Gastroesophageal sphincter (tissue), 3 donors: ENCODE results near the gene PCK2.

Experiments
- POLR2A ChIP-seq, 2 donors: fragments of 450-650 bp; IDR thresholded peaks; one replicate each; pipeline ENCODE4 v1.6.1; 2017; ENCODE audit warnings: antibody characterized with exemption in 2 of 2, mild to moderate bottlenecking in 2 of 2, moderate library complexity in 1 of 2
- TF ChIP-seq, protein P1 (sequence below), 4 experiments: fragments of 200-600 bp in 2 of 4; fragments of 450-650 bp in 2 of 4; sonication (generic) in 1 of 4; IDR thresholded peaks; one replicate each; pipeline ENCODE4 v1.5.1; 2017 to 2019; ENCODE audit warnings: antibody characterized with exemption in 4 of 4, mild to moderate bottlenecking in 2 of 4, moderate library complexity in 2 of 4

DNA sequence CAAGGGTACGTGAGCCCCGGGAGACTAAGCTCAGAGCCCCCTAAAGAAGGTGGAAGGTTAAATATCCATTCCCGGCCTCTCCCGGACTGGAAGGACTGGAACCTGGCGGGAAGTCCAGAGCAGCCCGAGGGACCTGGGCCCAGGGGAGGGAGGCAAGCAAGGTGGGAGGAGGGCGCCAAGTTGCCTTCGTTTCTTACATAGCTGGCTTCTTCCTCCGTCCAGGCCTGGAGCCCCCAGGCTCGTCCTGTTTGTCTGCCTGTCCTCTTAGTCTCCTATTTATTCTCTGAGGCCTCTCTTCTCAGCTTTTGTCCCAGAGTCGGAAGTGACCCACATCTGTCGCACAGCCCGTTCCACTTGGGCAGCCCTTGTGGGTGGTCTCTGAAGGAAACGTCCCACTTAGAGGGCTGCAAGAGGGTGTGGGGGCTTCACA is 745 bp downstream of the PCK2 start:
- TF ChIP-seq, protein P1, sequence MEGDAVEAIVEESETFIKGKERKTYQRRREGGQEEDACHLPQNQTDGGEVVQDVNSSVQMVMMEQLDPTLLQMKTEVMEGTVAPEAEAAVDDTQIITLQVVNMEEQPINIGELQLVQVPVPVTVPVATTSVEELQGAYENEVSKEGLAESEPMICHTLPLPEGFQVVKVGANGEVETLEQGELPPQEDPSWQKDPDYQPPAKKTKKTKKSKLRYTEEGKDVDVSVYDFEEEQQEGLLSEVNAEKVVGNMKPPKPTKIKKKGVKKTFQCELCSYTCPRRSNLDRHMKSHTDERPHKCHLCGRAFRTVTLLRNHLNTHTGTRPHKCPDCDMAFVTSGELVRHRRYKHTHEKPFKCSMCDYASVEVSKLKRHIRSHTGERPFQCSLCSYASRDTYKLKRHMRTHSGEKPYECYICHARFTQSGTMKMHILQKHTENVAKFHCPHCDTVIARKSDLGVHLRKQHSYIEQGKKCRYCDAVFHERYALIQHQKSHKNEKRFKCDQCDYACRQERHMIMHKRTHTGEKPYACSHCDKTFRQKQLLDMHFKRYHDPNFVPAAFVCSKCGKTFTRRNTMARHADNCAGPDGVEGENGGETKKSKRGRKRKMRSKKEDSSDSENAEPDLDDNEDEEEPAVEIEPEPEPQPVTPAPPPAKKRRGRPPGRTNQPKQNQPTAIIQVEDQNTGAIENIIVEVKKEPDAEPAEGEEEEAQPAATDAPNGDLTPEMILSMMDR (IDR thresholded peaks at IDR 0.05) = no peak
- TF ChIP-seq POLR2A (IDR thresholded peaks at IDR 0.05) = no peak
